Measurements from ENCODE around the gene SLC14A1.
A peak's percentile ranks its signal among the peaks of the same experiment; 100 is the strongest.
"Not testable (repeated sequence)": the region's sequence is repeated elsewhere in the genome, so short reads cannot be mapped to it uniquely, and the experiment has no call there.

The SLC14A1 gene

GRCh38 chr18:45724601-45725000 is 620 bp downstream of the SLC14A1 start:
- DNase-seq, result no peak

- DNase-seq, result no peak
Observed at GRCh38 chr18:45725336-45725735, 1.4 kb downstream of the SLC14A1 start.

DNA sequence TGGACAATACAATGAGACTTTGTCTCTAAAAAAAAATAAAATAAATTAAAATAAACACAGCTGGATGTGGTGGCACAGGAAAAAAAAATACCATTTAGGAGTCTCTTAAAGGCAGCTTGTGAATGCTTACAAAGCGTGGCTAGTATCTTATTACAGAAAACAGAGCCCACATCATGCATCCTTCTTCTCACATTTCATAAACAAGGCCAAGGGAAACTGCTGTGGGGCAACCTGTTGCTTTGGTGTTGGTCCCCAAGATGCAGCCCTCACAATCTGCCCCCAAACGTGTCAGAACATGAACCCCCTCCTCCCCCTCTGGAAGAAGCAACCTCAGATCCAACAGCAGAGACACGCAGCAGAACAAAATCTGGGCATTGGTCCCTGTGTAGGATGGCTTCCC is 2.6 kb downstream of the SLC14A1 start:
- DNase-seq, result no peak

DNA sequence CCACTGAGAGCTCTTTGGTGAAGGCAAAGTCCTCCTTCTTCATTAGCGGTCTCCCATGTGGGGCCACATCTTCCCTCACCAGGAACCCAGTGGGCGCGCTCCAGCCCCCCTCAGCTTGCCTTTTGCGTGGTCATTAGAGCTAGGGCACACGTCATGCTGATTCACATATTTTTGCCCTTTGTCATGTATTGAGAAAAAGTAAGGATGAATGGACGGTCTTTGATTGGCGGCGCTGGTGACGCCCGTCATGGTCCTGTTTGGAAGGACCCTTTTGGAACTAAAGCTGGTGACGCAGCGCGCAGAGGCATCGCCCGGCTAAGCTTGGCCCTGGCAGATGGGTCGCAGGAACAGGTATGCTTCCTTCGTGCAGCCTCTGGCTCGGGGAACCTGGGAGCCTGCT is 3.1 kb downstream of the SLC14A1 start:
- no peak for DNase-seq

GRCh38 chr18:45728336-45729010 is 4.5 kb downstream of the SLC14A1 start:
- peak; percentile 35 for DNase-seq

- DNase-seq, result peak; percentile 95
Observed at GRCh38 chr18:45730832-45731575, 7.0 kb downstream of the SLC14A1 start.

GRCh38 chr18:45731716-45732115 is 7.7 kb downstream of the SLC14A1 start:
- no peak for DNase-seq

GRCh38 chr18:45733535-45733934 is 9.6 kb downstream of the SLC14A1 start:
- DNase-seq, result no peak

DNA sequence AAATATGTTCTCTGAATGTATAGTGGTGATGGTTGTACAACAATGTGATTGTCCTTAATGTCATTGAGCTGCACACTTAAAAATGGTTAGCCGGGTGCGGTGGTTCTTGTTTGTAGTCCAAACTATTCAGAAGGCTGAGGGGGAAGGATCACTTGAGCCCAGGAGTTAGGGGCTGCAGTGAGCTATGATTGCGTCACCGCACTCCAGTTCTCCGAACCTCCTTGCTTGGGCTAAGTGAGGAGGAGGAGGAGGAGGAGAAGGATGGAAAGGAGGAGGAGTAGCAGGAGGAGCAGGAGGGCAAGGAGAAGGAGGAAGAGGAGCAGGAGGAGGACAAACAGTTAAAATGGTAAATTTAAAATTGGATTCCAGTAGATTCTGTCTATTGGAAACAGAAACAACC is 10.5 kb downstream of the SLC14A1 start:
- no peak for DNase-seq

GRCh38 chr18:45734944-45735343 is 11.0 kb downstream of the SLC14A1 start:
- no peak for DNase-seq

DNA sequence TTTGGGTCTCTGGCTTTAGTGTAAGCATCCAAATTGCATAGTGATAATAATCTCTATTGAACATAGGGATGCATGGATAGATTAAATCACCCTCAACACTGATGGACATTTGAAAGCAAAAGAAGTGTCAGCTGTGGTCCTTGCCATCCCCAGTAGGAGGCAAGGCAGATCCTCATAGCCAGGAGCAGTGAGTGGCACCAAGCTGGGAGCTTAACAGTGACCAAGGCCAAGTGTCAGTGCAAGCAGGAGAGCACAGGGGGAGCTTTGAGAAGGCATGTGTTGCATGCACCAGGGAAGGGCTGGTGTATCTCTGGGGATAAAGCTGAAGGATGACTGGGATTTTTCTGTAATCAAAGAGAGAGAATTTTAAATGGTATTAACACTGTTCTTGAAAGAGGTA is 14.7 kb downstream of the SLC14A1 start:
- no peak for DNase-seq

- no peak for DNase-seq
Observed at GRCh38 chr18:45739268-45739667, 15.3 kb downstream of the SLC14A1 start.

DNA sequence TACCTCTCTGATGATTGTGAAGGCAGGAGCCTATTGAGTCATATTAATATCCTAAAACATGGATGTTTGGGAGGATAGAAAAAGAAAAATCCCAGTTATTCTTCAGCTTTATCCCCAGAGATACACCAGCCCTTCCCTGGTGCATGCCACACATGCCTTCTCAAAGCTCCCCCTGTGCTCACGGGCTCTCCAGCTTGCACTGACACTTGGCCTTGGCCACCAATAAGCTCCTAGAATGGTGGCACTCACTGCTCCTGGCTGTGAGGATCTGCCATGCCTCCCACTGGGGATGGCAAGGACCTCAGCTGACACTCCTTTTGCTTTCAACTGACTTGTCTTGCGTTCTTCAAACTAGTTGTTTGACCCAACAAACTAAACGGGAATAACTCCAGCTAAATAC is 15.9 kb downstream of the SLC14A1 start:
- no peak for DNase-seq

- no peak for DNase-seq
Observed at GRCh38 chr18:45741056-45741455, 17.1 kb downstream of the SLC14A1 start.

- no peak for DNase-seq
Observed at GRCh38 chr18:45745817-45746461, 22.0 kb downstream of the SLC14A1 start.

DNA sequence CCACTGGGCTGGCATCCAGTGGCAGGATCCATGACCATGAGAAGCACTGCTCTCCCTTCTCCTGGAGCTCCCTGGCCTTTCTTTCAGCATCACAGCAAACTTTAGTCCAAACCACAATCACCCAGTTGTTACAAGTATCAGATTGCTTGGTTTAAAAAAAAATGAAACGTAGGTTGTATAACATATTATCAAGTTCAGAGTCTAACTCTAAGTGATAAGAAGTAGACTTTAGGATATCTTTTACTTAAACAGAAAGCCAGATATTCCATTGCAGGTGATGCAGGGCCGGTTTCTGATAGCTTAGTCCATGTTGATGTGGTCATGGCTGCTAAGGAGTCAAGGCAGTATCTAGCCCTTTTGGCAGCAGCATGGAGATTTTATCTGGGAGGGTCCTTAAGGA is 24.5 kb downstream of the SLC14A1 start:
- no peak for DNase-seq

- DNase-seq, result no peak
Observed at GRCh38 chr18:45749918-45750689, 26.1 kb downstream of the SLC14A1 start.

DNA sequence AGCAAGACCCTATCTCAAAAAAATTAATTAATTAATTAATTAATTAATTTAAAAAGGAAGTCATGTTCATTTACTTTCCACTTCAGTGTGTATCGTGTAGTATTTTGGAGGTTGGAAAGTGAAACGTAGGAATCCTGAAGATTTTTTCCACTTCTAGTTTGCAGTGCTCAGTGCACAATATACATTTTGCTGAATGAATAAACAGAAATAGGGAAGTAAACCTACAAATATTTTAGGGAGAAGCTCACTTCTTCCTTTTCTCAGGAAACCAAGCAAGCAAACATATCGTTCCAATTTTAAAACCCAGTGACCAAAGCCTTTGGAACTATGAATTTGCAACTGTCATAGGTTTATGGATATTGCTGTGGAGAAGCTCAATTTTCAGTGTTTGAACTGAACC is 27.8 kb downstream of the SLC14A1 start:
- DNase-seq, result no peak

- no peak for DNase-seq
Observed at GRCh38 chr18:45752681-45753080, 28.7 kb downstream of the SLC14A1 start.

DNA sequence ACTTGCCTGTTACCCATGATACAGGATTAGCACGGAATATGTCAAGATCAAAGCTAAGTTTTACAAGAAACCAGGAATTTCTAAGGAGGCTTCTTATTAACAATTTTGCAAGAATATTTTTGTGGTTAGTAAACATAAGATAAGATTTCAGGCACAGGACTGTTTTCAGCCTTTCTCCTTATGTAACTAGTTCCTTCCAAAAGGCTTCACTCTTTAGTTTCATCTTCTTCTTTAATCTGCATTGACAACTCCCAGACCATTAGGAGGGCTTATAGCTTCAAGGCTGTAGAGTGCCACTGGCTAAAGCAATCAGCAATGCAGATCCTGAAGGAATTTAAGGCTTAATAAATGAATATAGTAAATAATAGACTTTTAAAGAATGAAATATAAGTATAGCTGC is 29.3 kb downstream of the SLC14A1 start:
- DNase-seq, result no peak

DNA sequence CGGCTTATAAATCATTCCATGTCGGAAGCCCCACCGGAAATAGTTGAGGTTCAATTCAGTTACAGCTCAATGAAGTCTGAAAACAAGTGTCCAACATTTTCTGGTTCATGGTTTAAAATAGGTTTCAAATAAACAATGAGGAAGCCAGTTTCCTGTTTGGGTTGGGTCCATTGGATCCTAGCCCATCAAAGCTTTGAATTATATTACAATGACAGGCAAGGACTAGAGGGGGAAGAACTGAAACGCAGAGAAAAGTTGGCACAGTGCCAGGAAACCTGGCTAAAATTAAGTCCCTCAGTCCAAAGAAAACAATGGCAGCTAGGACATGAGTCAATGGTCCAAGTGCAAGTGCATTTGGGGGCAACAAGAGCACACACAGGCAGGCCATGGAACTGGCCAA is 32.0 kb downstream of the SLC14A1 start:
- DNase-seq, result peak; percentile 57

DNA sequence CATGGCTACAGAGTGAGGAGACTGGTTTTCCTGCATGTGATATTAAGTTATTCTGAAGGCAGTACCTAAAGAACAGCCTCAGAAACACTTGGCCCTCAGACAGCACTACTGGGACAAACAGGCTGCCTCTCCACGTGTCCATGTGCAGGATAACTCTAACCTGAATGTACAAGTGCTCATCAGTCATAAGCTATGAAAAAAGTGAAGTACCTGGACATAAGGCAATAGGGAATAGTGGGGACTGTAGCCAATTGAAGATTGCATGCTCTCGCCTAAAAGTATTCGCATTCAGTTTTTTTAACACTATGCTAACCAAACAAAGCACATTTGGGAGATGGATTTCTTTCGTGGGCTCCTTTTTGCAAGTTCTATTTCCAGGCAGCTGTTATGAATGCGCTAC is 33.0 kb downstream of the SLC14A1 start:
- DNase-seq, result no peak

- not testable (repeated sequence) for DNase-seq
Observed at GRCh38 chr18:45757644-45758043, 33.7 kb downstream of the SLC14A1 start.

All from kidney glomerular epithelial cell (primary cell).